HepG2 (cell line): Measurements from ENCODE around the gene PPP1R14D. TPM values are rescaled to one million over a fixed set of nuclear protein-coding genes. Genes with fewer than 3 reads are reported as not detected.

ENCODE experiments used
- ATAC-seq: fragments of 200-7000 bp; cut with Tn5 transposase; 3 replicates; pipeline ENCODE4 v1.9.1; 2020; ENCODE audit warnings: mild to moderate bottlenecking, moderate library complexity
- BruUV-seq: library from RNA; stranded (reverse); fragments of 400-500 nt; replicated peaks from 2 replicates; lab custom pipeline; 2021; lab: Mats Ljungman, UMichigan
- CTCF ChIA-PET: fragments of 300-600 bp; formaldehyde crosslinking; extraction: SDS; loops from one replicate; lab custom pipeline; 2021; ENCODE audit warnings: low total read pairs, inconsistent platforms, low intra/inter-chr PET ratio; lab: Yijun Ruan, JAX
- POLR2A ChIA-PET: fragments of 350-600 bp; sonication (Branson Sonifier 250); formaldehyde crosslinking; loops from one replicate; lab custom pipeline; 2020; ENCODE audit warnings: antibody characterized with exemption, inconsistent platforms; lab: Yijun Ruan, JAX
- DNase-seq: peaks from one replicate; pipeline ENCODE4 v3.0.0-alpha.2; 2015; ENCODE audit warnings: low spot score
- FAIRE-seq: peaks from 3 replicates; lab custom pipeline; 2011; peaks lifted over from hg19 to GRCh38; lab: Jason Lieb, UNC
- H2AFZ ChIP-seq: one replicate; pipeline ENCODE4 v1.6.1; 2011; ENCODE audit warnings: low read length, inconsistent platforms
- H3K27ac ChIP-seq: fragments of 300-600 bp; 3 replicates; pipeline ENCODE4 v1.8.0; 2011; ENCODE audit warnings: mixed run types, mild to moderate bottlenecking, mixed read lengths, low read length, inconsistent platforms; ENCODE audit not compliant: insufficient read depth; ENCODE audit errors: extremely low read length
- H3K27me3 ChIP-seq, 2 experiments: fragments of 200-600 bp in 1 of 2; 2 replicates in 1 of 2; 3 replicates in 1 of 2; pipeline versions ENCODE4 v1.6.0 to v1.8.0; 2011; ENCODE audit warnings: low read length in 2 of 2, mild to moderate bottlenecking in 2 of 2, moderate library complexity in 2 of 2, inconsistent platforms in 1 of 2; ENCODE audit not compliant: insufficient read depth in 2 of 2, control insufficient read depth in 1 of 2
- H3K36me3 ChIP-seq, 2 experiments: fragments of 200-600 bp in 1 of 2; replicated peaks in 1 of 2; 2 replicates in 1 of 2; 3 replicates in 1 of 2; pipeline versions ENCODE4 v1.5.1 to v1.8.0; 2011; ENCODE audit warnings: low read length in 2 of 2, inconsistent platforms in 1 of 2; ENCODE audit not compliant: insufficient read depth in 2 of 2, control insufficient read depth in 1 of 2
- H3K4me1 ChIP-seq: 2 replicates; pipeline ENCODE4 v1.5.1; 2012; ENCODE audit warnings: low read length, inconsistent platforms; ENCODE audit not compliant: insufficient read depth
- H3K4me2 ChIP-seq: 2 replicates; pipeline ENCODE4 v1.6.0; 2011; ENCODE audit warnings: low read depth, low read length, inconsistent platforms
- H3K4me3 ChIP-seq, 3 experiments: fragments of 200-600 bp in 1 of 3; sonication (generic), shearing (Covaris generic) in 1 of 3; replicated peaks in 1 of 3; 2 replicates each; pipeline ENCODE4 v1.5.1; 2011 to 2016; ENCODE audit warnings: low read length in 3 of 3, inconsistent platforms in 2 of 3, low read depth in 2 of 3, mild to moderate bottlenecking in 2 of 3, control low read depth in 1 of 3, mixed read lengths in 1 of 3; ENCODE audit not compliant: insufficient read depth in 1 of 3
- H3K79me2 ChIP-seq: one replicate; pipeline ENCODE4 v1.6.1; 2011; ENCODE audit warnings: low read length, inconsistent platforms; ENCODE audit not compliant: insufficient read depth
- H3K9ac ChIP-seq: 2 replicates; pipeline ENCODE4 v1.6.0; 2011; ENCODE audit warnings: mild to moderate bottlenecking, low read depth, low read length, inconsistent platforms; ENCODE audit not compliant: insufficient read depth
- H3K9me3 ChIP-seq: 2 replicates; pipeline ENCODE4 v1.5.1; 2012; ENCODE audit warnings: mild to moderate bottlenecking, low read length
- H4K20me1 ChIP-seq: 2 replicates; pipeline ENCODE4 v1.6.0; 2011; ENCODE audit warnings: inconsistent platforms, mild to moderate bottlenecking, low read length, moderate library complexity; ENCODE audit not compliant: insufficient read depth
- EHMT2 ChIP-seq: fragments of 200-600 bp; sonication (generic); IDR thresholded peaks from 2 replicates; pipeline ENCODE4 v1.7.0; 2017; ENCODE audit warnings: antibody characterized with exemption, low read depth, low read length, borderline replicate concordance
- TEAD3 ChIP-seq: optimal IDR thresholded peaks from 2 replicates; pipeline ENCODE3; 2016; ENCODE audit warnings: borderline replicate concordance
- TRIM24 ChIP-seq: sonication (generic); formaldehyde crosslinking; IDR thresholded peaks from 2 replicates; pipeline ENCODE4 v1.8.0; 2022; ENCODE audit warnings: mild to moderate bottlenecking, missing genetic modification reagents
- ZBTB7A ChIP-seq: sonication (generic); formaldehyde crosslinking; IDR thresholded peaks from 2 replicates; pipeline ENCODE4 v1.8.0; 2022; ENCODE audit warnings: mild to moderate bottlenecking, missing genetic modification reagents
- ZMYM4 ChIP-seq: sonication (generic); formaldehyde crosslinking; IDR thresholded peaks from 2 replicates; pipeline ENCODE4 v1.8.1; 2023; ENCODE audit warnings: mild to moderate bottlenecking, missing genetic modification reagents
- ZNF607 ChIP-seq: sonication (generic); formaldehyde crosslinking; IDR thresholded peaks from 2 replicates; pipeline ENCODE4 v1.5.1; 2020; ENCODE audit warnings: missing genetic modification reagents, mild to moderate bottlenecking, borderline replicate concordance
- ZNF816 ChIP-seq: sonication (generic); formaldehyde crosslinking; IDR thresholded peaks from 2 replicates; pipeline ENCODE4 v1.8.0; 2022; ENCODE audit warnings: missing genetic modification reagents, mild to moderate bottlenecking, borderline replicate concordance
- WGBS: methylation state at CpG from one replicate; pipeline ENCODE4 v1.1.6; 2017; ENCODE audit warnings: low lambda C conversion rate; 5-methylcytosine and 5-hydroxymethylcytosine counted together
- in situ Hi-C: cut with HindIII; loops from 2 replicates; pipeline ENCODE4 v1.10.0; 2017; ENCODE audit warnings: low pct_unique_long_range_greater_than_20kb; ENCODE audit not compliant: extremely low pct_ligation_motif_present
- intact Hi-C: fragments of 100-400 bp; cut with micrococcal nuclease; formaldehyde crosslinking; loops from one replicate; pipeline ENCODE4 v1.10.0; 2022; ENCODE audit not compliant: unreplicated experiment
- polyA plus RNA-seq, 8 experiments: library from polyadenylated mRNA; depleted of rRNA in 3 of 8; stranded (reverse) in 7 of 8; unstranded in 1 of 8; fragments of >200 nt; fragmentation: Illumina TruSeq in 4 of 8; extraction: Trizol in 4 of 8; gene quantifications; 2 replicates each; pipeline versions ENCODE4 v1.2.1 to v1.2.3, GENCODE V29; 2011 to 2016; ENCODE audit warnings: low read depth in 4 of 8, missing spikeins in 1 of 8, mixed read lengths in 1 of 8; ENCODE audit not compliant: insufficient read depth in 1 of 8
- total RNA-seq, 5 experiments: library from RNA; depleted of rRNA; stranded (reverse); fragments of >200 nt; fragmentation: Illumina TruSeq; extraction: Trizol; gene quantifications; 2 replicates each; pipeline ENCODE4 v1.2.3, GENCODE V29; 2016; ENCODE audit warnings: low read depth in 1 of 5
- TF ChIP-seq, protein P1 (sequence below): sonication (generic); formaldehyde crosslinking; IDR thresholded peaks from one replicate; pipeline ENCODE4 v1.5.1; 2020; ENCODE audit warnings: mild to moderate bottlenecking, missing genetic modification reagents; ENCODE audit errors: not compliant biosample characterization
- TF ChIP-seq, protein P2 (sequence below): sonication (generic); formaldehyde crosslinking; IDR thresholded peaks from 2 replicates; pipeline ENCODE4 v1.5.1; 2020; ENCODE audit warnings: missing genetic modification reagents, mild to moderate bottlenecking, borderline replicate concordance

PPP1R14D gene
- total and polyA plus RNA-seq, 2 of the 13 experiments (the other 11 are each of a cell fraction or from before 2014, with no cell fraction given), result 0.53 to 0.55 TPM

DNA sequence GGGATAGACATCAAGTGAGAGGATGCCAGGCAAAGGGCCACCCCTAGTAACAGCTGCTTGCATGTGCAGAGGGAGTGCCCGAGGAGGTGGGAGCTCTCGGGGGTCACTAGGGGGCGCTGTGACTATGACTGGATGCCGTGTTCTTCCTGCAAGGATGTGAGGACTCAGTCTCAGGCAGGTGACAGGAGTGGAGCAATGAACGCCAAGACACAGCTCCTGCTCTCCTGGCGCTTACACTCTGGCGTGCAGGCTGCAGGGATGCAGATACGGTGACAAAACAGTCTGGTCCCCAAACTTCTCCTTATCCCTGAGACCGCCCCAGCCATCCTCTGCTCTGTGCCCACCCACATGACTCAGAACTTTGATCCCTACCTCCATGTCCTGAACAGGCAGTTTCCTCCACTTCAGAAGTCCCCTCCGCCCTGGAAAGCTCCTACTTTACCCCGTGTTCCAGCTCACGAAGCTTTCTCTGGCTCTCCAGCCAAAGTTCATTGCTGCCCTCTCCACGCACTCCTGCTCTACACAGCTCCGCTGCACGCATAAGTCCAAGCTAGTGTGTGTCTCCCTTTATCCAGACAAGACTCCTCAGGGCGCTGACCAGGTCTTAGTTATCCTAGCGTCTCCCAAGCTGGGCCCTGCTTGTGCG lies 30.8 kb upstream of the PPP1R14D start:
- WGBS, result 5% methylated on average over 18 of the region's 18 CpGs
- Histone ChIP-seq H3K4me1 (peaks cover 77% of the 10 kb centered on the region), H2AFZ (peak overlapping the region; percentile 89), H3K27me3 (no peaks in the 10 kb centered on the region), H3K27ac (peak overlapping the region; percentile 49), H3K36me3 (no peaks in the 10 kb centered on the region), H3K9ac (peak overlapping the region; percentile 42; the same call in 1 of the 2 replicates), H4K20me1 (no peaks in the 10 kb centered on the region), H3K9me3 (no peaks in the 10 kb centered on the region), H3K4me3 (peak overlapping the region; percentile 36 to 65 (median 57); a peak in 5 of 6 replicates), H3K4me2 (peak overlapping the region; percentile 88), H3K79me2 (no peaks in the 10 kb centered on the region)
- DNase-seq (peak; percentile 69), ATAC-seq (peak; percentile 85), FAIRE-seq (peak; percentile 80)
- BruUV-seq, result no TSS peak
- POLR2A ChIA-PET, result interaction anchor here (0.6 to 3.1 kb wide), 9 partner anchors 8 to 431 kb away, joined by 3 to 40 read pairs (median 4); partner anchors contain the start of genes DNAJC17 and VPS18
- in situ Hi-C loops, result loop anchor here (5.0 kb wide), 1 partner anchor 33 kb away; the partner anchor contains the start of gene VPS18
- CTCF ChIA-PET, result interaction anchor here (0.8 to 3.8 kb wide), 3 partner anchors 14 to 34 kb away, joined by 3 to 80 read pairs (median 3); partner anchors contain the start of genes RHOV and VPS18
- intact Hi-C loops, result loop anchor here (1.0 kb wide), 1 partner anchor 33 kb away; no protein-coding TSS in a partner anchor
- TF ChIP-seq, protein P1, sequence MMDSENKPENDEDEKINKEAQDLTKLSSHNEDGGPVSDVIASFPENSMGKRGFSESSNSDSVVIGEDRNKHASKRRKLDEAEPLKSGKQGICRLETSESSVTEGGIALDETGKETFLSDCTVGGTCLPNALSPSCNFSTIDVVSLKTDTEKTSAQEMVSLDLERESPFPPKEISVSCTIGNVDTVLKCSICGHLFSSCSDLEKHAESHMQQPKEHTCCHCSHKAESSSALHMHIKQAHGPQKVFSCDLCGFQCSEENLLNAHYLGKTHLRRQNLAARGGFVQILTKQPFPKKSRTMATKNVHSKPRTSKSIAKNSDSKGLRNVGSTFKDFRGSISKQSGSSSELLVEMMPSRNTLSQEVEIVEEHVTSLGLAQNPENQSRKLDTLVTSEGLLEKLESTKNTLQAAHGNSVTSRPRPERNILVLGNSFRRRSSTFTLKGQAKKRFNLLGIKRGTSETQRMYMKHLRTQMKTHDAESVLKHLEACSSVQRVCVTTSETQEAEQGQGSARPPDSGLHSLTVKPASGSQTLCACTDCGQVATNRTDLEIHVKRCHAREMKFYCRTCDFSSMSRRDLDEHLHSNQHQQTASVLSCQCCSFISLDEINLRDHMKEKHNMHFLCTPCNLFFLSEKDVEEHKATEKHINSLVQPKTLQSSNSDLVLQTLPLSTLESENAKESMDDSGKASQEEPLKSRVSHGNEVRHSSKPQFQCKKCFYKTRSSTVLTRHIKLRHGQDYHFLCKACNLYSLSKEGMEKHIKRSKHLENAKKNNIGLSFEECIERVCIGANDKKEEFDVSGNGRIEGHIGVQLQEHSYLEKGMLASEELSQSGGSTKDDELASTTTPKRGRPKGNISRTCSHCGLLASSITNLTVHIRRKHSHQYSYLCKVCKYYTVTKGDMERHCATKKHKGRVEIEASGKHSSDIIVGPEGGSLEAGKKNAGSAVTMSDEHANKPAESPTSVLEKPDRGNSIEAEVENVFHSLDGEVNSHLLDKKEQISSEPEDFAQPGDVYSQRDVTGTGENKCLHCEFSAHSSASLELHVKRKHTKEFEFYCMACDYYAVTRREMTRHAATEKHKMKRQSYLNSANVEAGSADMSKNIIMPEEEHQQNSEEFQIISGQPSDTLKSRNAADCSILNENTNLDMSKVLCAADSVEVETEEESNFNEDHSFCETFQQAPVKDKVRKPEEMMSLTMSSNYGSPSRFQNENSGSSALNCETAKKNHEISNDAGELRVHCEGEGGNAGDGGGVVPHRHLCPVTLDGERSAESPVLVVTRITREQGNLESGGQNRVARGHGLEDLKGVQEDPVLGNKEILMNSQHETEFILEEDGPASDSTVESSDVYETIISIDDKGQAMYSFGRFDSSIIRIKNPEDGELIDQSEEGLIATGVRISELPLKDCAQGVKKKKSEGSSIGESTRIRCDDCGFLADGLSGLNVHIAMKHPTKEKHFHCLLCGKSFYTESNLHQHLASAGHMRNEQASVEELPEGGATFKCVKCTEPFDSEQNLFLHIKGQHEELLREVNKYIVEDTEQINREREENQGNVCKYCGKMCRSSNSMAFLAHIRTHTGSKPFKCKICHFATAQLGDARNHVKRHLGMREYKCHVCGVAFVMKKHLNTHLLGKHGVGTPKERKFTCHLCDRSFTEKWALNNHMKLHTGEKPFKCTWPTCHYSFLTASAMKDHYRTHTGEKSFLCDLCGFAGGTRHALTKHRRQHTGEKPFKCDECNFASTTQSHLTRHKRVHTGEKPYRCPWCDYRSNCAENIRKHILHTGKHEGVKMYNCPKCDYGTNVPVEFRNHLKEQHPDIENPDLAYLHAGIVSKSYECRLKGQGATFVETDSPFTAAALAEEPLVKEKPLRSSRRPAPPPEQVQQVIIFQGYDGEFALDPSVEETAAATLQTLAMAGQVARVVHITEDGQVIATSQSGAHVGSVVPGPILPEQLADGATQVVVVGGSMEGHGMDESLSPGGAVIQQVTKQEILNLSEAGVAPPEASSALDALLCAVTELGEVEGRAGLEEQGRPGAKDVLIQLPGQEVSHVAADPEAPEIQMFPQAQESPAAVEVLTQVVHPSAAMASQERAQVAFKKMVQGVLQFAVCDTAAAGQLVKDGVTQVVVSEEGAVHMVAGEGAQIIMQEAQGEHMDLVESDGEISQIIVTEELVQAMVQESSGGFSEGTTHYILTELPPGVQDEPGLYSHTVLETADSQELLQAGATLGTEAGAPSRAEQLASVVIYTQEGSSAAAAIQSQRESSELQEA (CRISPR knock-in tag), result no peak
- TF ChIP-seq ZMYM4 (CRISPR knock-in tag) (peak; percentile 46; the same call in 1 of the 2 replicates), ZNF816 (no peak), ZBTB7A (CRISPR knock-in tag) (0 out of 2 replicates have a peak, but pooled peaks have one; percentile 61), TRIM24 (CRISPR knock-in tag) (no peak), EHMT2 (no peak), ZNF607 (CRISPR knock-in tag) (no peak), TEAD3 (CRISPR knock-in tag) (peak; percentile 39)
- TF ChIP-seq, protein P2, sequence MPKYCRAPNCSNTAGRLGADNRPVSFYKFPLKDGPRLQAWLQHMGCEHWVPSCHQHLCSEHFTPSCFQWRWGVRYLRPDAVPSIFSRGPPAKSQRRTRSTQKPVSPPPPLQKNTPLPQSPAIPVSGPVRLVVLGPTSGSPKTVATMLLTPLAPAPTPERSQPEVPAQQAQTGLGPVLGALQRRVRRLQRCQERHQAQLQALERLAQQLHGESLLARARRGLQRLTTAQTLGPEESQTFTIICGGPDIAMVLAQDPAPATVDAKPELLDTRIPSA (CRISPR knock-in tag), result no peak
